HCT116 (cell line): ENCODE data around the gene TNRC6B. TPM values are rescaled to one million over a fixed set of nuclear protein-coding genes. Genes with fewer than 3 reads are reported as not detected.

Source experiments
- ATAC-seq: fragments of 200-7000 bp; cut with Tn5 transposase; 2 replicates; pipeline ENCODE4 v1.9.1; 2020; ENCODE audit warnings: mild to moderate bottlenecking, moderate library complexity
- BruUV-seq: library from RNA; stranded (reverse); fragments of 400-500 nt; replicated peaks from 2 replicates; lab custom pipeline; 2021; lab: Mats Ljungman, UMichigan
- CTCF ChIA-PET: fragments of 300-600 bp; sonication (Branson Sonifier 250); formaldehyde crosslinking; loops from one replicate; lab custom pipeline; 2021; ENCODE audit warnings: antibody characterized with exemption; lab: Charles Lee
- POLR2A ChIA-PET: fragments of 300-600, 350-600 bp; sonication (Branson Sonifier 250); formaldehyde crosslinking; loops from one replicate; lab custom pipeline; 2021; ENCODE audit warnings: antibody characterized with exemption; lab: Charles Lee
- RAD21 ChIA-PET, 2 experiments: fragments of 300-600 bp; sonication (Branson Sonifier 250); formaldehyde crosslinking; loops; one replicate each; lab custom pipeline; 2023; ENCODE audit warnings: low total read pairs in 2 of 2; ENCODE audit not compliant: uncharacterized antibody in 2 of 2, unreplicated experiment in 2 of 2, low non-redundant PET in 1 of 2; lab: Charles Lee
- DNase-seq: peaks from one replicate; pipeline ENCODE4 v3.0.0-alpha.2; 2010; ENCODE audit warnings: low read depth, low spot score
- H2AFZ ChIP-seq: fragments of 200-600 bp; shearing (Covaris generic), sonication (generic); 2 replicates; pipeline ENCODE4 v1.6.1; 2017; ENCODE audit warnings: low read depth, mixed run types, mixed read lengths, antibody characterized with exemption, low read length; ENCODE audit not compliant: poor library complexity, severe bottlenecking
- H3K27ac ChIP-seq: 2 replicates; pipeline ENCODE4 v1.5.1; 2012; ENCODE audit warnings: low read depth, low read length
- H3K27me3 ChIP-seq: fragments of 200-600 bp; sonication (generic); 2 replicates; pipeline ENCODE4 v1.6.1; 2016; ENCODE audit warnings: mixed run types, low read length, mixed read lengths; ENCODE audit not compliant: insufficient read depth
- H3K36me3 ChIP-seq, 2 experiments: fragments of 200-500 bp in 1 of 2; fragments of 200-600 bp in 1 of 2; sonication (Bioruptor generic) in 1 of 2; sonication (generic) in 1 of 2; 2 replicates each; pipeline versions ENCODE4 v1.5.1 to v1.6.1; 2014 to 2016; ENCODE audit warnings: low read length in 2 of 2, inconsistent platforms in 1 of 2, mixed read lengths in 1 of 2, mixed run types in 1 of 2; ENCODE audit not compliant: insufficient read depth in 2 of 2, control insufficient read depth in 1 of 2
- H3K4me1 ChIP-seq, 2 experiments: fragments of 200-600 bp in 1 of 2; sonication (generic) in 1 of 2; 2 replicates each; pipeline versions ENCODE4 v1.5.1 to v1.6.1; 2012 to 2017; ENCODE audit warnings: low read length in 2 of 2, inconsistent platforms in 1 of 2, mild to moderate bottlenecking in 1 of 2, mixed read lengths in 1 of 2, mixed run types in 1 of 2, moderate library complexity in 1 of 2; ENCODE audit not compliant: insufficient read depth in 2 of 2, control insufficient read depth in 1 of 2
- H3K4me2 ChIP-seq: fragments of 200-600 bp; sonication (generic); 2 replicates; pipeline ENCODE4 v1.6.1; 2017; ENCODE audit warnings: mixed run types, low read length, mixed read lengths
- H3K4me3 ChIP-seq, 2 experiments: fragments of 200-600 bp in 1 of 2; sonication (generic) in 1 of 2; replicated peaks in 1 of 2; 2 replicates each; pipeline ENCODE4 v1.5.1; 2011 to 2016; ENCODE audit warnings: low read length in 2 of 2, control low read depth in 1 of 2, low read depth in 1 of 2, mild to moderate bottlenecking in 1 of 2, mixed read lengths in 1 of 2, mixed run types in 1 of 2
- H3K79me2 ChIP-seq: fragments of 200-600 bp; sonication (generic); 2 replicates; pipeline ENCODE4 v1.6.1; 2017; ENCODE audit warnings: mild to moderate bottlenecking, mixed run types, low read length, moderate library complexity, mixed read lengths; ENCODE audit not compliant: insufficient read depth
- H3K9ac ChIP-seq: fragments of 200-600 bp; sonication (generic); 2 replicates; pipeline ENCODE4 v1.6.1; 2016; ENCODE audit warnings: low read length, mixed read lengths
- H3K9me2 ChIP-seq: fragments of 200-600 bp; sonication (generic), shearing (Covaris generic); 2 replicates; pipeline ENCODE4 v1.6.1; 2017; ENCODE audit warnings: mixed run types, mild to moderate bottlenecking, moderate library complexity; ENCODE audit not compliant: insufficient read depth
- H3K9me3 ChIP-seq, 2 experiments: fragments of 200-500 bp in 1 of 2; fragments of 200-600 bp in 1 of 2; sonication (Bioruptor generic) in 1 of 2; sonication (generic) in 1 of 2; 2 replicates each; pipeline ENCODE4 v1.6.1; 2014 to 2017; ENCODE audit warnings: low read length in 2 of 2, mixed read lengths in 2 of 2, inconsistent platforms in 1 of 2, low read depth in 1 of 2, mild to moderate bottlenecking in 1 of 2, mixed run types in 1 of 2, moderate library complexity in 1 of 2; ENCODE audit not compliant: control insufficient read depth in 1 of 2, insufficient read depth in 1 of 2
- H4K20me1 ChIP-seq: fragments of 200-600 bp; sonication (generic), shearing (Covaris generic); 2 replicates; pipeline ENCODE4 v1.6.1; 2017; ENCODE audit warnings: mixed run types, mild to moderate bottlenecking, moderate library complexity; ENCODE audit not compliant: insufficient read depth
- CBX3 ChIP-seq: IDR thresholded peaks from 2 replicates; pipeline ENCODE4 v1.6.1; 2012; ENCODE audit warnings: low read depth
- CEBPB ChIP-seq: IDR thresholded peaks from 2 replicates; pipeline ENCODE4 v1.6.1; 2012; ENCODE audit warnings: low read depth
- EGR1 ChIP-seq: IDR thresholded peaks from 2 replicates; pipeline ENCODE4 v1.6.1; 2012; ENCODE audit warnings: low read depth
- ELF1 ChIP-seq: IDR thresholded peaks from 2 replicates; pipeline ENCODE4 v1.6.1; 2012; ENCODE audit warnings: low read depth, borderline replicate concordance
- EZH2 ChIP-seq: fragments of 200-600 bp; sonication (generic); IDR thresholded peaks from 2 replicates; pipeline ENCODE4 v1.6.1; 2017; ENCODE audit warnings: antibody characterized with exemption, mixed run types
- EZH2phosphoT487 ChIP-seq: fragments of 200-600 bp; IDR thresholded peaks from 2 replicates; pipeline ENCODE4 v1.6.1; 2018; ENCODE audit warnings: antibody characterized with exemption, borderline replicate concordance
- FOSL1 ChIP-seq: IDR thresholded peaks from 2 replicates; pipeline ENCODE4 v1.6.1; 2012; ENCODE audit warnings: low read depth
- JUND ChIP-seq: IDR thresholded peaks from 2 replicates; pipeline ENCODE4 v1.6.1; 2012
- POLR2A ChIP-seq: IDR thresholded peaks from 2 replicates; pipeline ENCODE4 v1.7.0; 2011; ENCODE audit warnings: borderline replicate concordance; ENCODE audit not compliant: insufficient read depth, insufficient read length; ENCODE audit errors: extremely low read depth
- POLR2AphosphoS5 ChIP-seq: IDR thresholded peaks from 2 replicates; pipeline ENCODE4 v1.6.1; 2011; ENCODE audit warnings: mild to moderate bottlenecking, low read depth, low read length, moderate library complexity
- RAD21 ChIP-seq: IDR thresholded peaks from 2 replicates; pipeline ENCODE4 v1.6.1; 2012; ENCODE audit warnings: low read depth, mild to moderate bottlenecking
- SIN3A ChIP-seq: IDR thresholded peaks from 2 replicates; pipeline ENCODE4 v1.6.1; 2012; ENCODE audit warnings: low read depth
- SRF ChIP-seq: IDR thresholded peaks from 2 replicates; pipeline ENCODE4 v1.6.1; 2012; ENCODE audit warnings: low read depth
- TCF7L2 ChIP-seq: IDR thresholded peaks from 2 replicates; pipeline ENCODE4 v1.7.0; 2011; ENCODE audit warnings: borderline replicate concordance, inconsistent platforms; ENCODE audit not compliant: insufficient read depth, insufficient read length; ENCODE audit errors: extremely low read depth
- YY1 ChIP-seq: IDR thresholded peaks from 2 replicates; pipeline ENCODE4 v1.6.1; 2011; ENCODE audit warnings: low read length, low read depth, moderate library complexity, mild to moderate bottlenecking; ENCODE audit not compliant: insufficient replicate concordance; ENCODE audit errors: extremely low read depth
- ZFX ChIP-seq: fragments of 450-650 bp; IDR thresholded peaks from 2 replicates; pipeline ENCODE4 v1.6.1; 2017
- ZNF274 ChIP-seq: fragments of 200-500 bp; sonication (Bioruptor generic); IDR thresholded peaks from 2 replicates; pipeline ENCODE4 v1.6.1; 2014; ENCODE audit warnings: mild to moderate bottlenecking, low read depth, low read length, inconsistent platforms
- intact Hi-C: fragments of 100-400 bp; cut with micrococcal nuclease; formaldehyde crosslinking; loops from 2 replicates; pipeline ENCODE4 v1.10.0; 2022
- total RNA-seq: library from RNA; stranded (reverse); gene quantifications from one replicate; pipeline ENCODE4 v1.2.1, GENCODE V29; 2021; ENCODE audit not compliant: unreplicated experiment
- TF ChIP-seq, protein P1 (sequence below), 3 experiments: fragments of 200-600 bp in 1 of 3; sonication (generic) in 1 of 3; IDR thresholded peaks in 2 of 3; conservative IDR thresholded peaks in 1 of 3; 2 replicates each; pipeline ENCODE4 v1.5.1; 2012 to 2017; ENCODE audit warnings: low read depth in 2 of 3, low read length in 2 of 3, antibody characterized with exemption in 1 of 3, borderline replicate concordance in 1 of 3, control low read depth in 1 of 3, mild to moderate bottlenecking in 1 of 3, mixed read lengths in 1 of 3, mixed run types in 1 of 3, moderate library complexity in 1 of 3; ENCODE audit not compliant: insufficient read depth in 1 of 3
- TF ChIP-seq, protein P2 (sequence below): IDR thresholded peaks from 2 replicates; pipeline ENCODE4 v1.6.1; 2012; ENCODE audit warnings: low read depth

Gene TNRC6B
- total RNA-seq, 1 experiment from 2014 or later: 29.8 TPM

DNA sequence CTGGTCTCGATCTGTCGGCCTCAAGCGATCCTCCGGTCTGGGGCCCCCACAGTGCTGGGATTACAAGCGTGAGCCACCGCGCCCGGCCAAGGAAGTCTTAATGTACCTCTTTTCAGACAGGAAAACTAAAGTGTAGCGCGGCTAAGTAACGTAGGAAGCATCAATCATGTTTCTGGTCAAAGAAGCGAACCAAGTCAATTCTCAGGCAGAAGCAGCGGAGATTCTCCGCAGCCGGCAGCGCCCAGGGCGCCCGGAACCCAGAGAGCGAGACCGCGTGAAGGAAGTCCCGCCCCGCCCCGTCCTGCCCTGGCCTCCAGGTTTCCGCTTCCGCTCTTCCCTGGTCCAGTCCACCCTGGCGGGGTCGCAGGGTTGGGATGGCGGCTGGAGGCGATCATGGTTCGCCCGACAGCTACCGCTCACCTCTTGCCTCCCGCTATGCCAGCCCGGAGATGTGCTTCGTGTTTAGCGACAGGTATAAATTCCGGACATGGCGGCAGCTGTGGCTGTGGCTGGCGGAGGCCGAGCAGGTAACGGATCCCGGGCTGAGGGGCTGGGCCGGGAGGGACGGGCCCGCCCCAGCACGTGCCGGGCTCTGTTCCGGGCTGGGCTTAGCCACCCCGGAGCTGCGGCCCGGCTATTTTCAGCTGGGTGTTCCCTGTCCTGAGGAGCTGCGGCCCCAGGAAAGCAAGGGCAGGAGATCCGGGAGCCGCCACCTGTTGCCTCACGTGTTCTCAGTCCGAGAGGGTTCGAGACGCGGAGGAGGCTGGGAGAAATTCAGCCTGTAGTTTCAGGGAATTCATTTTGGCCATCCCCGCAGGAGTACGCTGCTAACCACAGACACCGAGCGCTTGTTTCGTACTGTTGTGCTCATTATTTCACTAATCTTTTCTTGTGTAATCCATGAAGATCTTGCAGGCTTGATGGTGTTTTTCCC is 168.7 kb downstream of the TNRC6B start, which contains the start of gene ADSL:
ADSL (plus strand) TSS at position 316 of the 934 bp plus-strand sequence; CDS start at position 375, 59 bp downstream.
- Histone ChIP-seq H3K9me2 (no peaks in the 10 kb centered on the region), H3K4me1 (peaks cover 8 to 17% of the 10 kb centered on the region in 2 experiments; a peak in 3 of 4 replicates)
- intact Hi-C loops: loop anchor here (2.0 to 10.0 kb wide), 4 partner anchors 170 to 814 kb away; partner anchors contain the start of genes RPS19BP1 and TNRC6B
- TF ChIP-seq JUND (no peak), SIN3A (peak; percentile 95), ZFX (peak; percentile 72), POLR2A (peak; percentile 97), RAD21 (0 out of 2 replicates have a peak, but pooled peaks have one; percentile 4), CEBPB (no peak; the same call in 1 of the 2 replicates), EZH2phosphoT487 (no peak), POLR2AphosphoS5 (peak; percentile 97), FOSL1 (no peak), TCF7L2 (no peak), ZNF274 (no peak), EZH2 (no peak), SRF (no peak; the same call in 1 of the 2 replicates), YY1 (peak; percentile 79), CBX3 (peak; percentile 7; the same call in 1 of the 2 replicates), EGR1 (no peak), ELF1 (peak; percentile 66; the same call in 1 of the 2 replicates)
- TF ChIP-seq, protein P1, sequence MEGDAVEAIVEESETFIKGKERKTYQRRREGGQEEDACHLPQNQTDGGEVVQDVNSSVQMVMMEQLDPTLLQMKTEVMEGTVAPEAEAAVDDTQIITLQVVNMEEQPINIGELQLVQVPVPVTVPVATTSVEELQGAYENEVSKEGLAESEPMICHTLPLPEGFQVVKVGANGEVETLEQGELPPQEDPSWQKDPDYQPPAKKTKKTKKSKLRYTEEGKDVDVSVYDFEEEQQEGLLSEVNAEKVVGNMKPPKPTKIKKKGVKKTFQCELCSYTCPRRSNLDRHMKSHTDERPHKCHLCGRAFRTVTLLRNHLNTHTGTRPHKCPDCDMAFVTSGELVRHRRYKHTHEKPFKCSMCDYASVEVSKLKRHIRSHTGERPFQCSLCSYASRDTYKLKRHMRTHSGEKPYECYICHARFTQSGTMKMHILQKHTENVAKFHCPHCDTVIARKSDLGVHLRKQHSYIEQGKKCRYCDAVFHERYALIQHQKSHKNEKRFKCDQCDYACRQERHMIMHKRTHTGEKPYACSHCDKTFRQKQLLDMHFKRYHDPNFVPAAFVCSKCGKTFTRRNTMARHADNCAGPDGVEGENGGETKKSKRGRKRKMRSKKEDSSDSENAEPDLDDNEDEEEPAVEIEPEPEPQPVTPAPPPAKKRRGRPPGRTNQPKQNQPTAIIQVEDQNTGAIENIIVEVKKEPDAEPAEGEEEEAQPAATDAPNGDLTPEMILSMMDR (IDR thresholded peaks at IDR 0.05 in 2 of 3, conservative IDR thresholded peaks at IDR 0.05 in 1 of 3; ENCODE audit: borderline replicate concordance in 1 of 3, insufficient read depth in 1 of 3, low read depth in 2 of 3, low read length in 2 of 3): no peak
- TF ChIP-seq, protein P2, sequence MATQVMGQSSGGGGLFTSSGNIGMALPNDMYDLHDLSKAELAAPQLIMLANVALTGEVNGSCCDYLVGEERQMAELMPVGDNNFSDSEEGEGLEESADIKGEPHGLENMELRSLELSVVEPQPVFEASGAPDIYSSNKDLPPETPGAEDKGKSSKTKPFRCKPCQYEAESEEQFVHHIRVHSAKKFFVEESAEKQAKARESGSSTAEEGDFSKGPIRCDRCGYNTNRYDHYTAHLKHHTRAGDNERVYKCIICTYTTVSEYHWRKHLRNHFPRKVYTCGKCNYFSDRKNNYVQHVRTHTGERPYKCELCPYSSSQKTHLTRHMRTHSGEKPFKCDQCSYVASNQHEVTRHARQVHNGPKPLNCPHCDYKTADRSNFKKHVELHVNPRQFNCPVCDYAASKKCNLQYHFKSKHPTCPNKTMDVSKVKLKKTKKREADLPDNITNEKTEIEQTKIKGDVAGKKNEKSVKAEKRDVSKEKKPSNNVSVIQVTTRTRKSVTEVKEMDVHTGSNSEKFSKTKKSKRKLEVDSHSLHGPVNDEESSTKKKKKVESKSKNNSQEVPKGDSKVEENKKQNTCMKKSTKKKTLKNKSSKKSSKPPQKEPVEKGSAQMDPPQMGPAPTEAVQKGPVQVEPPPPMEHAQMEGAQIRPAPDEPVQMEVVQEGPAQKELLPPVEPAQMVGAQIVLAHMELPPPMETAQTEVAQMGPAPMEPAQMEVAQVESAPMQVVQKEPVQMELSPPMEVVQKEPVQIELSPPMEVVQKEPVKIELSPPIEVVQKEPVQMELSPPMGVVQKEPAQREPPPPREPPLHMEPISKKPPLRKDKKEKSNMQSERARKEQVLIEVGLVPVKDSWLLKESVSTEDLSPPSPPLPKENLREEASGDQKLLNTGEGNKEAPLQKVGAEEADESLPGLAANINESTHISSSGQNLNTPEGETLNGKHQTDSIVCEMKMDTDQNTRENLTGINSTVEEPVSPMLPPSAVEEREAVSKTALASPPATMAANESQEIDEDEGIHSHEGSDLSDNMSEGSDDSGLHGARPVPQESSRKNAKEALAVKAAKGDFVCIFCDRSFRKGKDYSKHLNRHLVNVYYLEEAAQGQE: no peak

More for the DNA sequence above, 168.7 kb downstream of the TNRC6B start, which contains the start of gene ADSL:
- Histone ChIP-seq H3K36me3 (peaks cover 9 to 18% of the 10 kb centered on the region in 2 experiments; a peak in 3 of 4 replicates), H3K9ac (peak within 1 kb of the TSS; percentile 74), H3K27me3 (no peaks in the 10 kb centered on the region), H4K20me1 (no peaks in the 10 kb centered on the region), H3K79me2 (peaks cover 45% of the 10 kb centered on the region), H3K4me3 (peak within 1 kb of the TSS; percentile 72 to 96), H3K4me2 (peak within 1 kb of the TSS; percentile 85), H3K27ac (peak within 1 kb of the TSS; percentile 92), H2AFZ (no peak within 1 kb of the TSS), H3K9me3 (no peaks in the 10 kb centered on the region)
- no TSS peak for BruUV-seq
- RAD21 ChIA-PET: no interaction called here
- DNase-seq (peak; percentile 47), ATAC-seq (peak; percentile 92)
- CTCF ChIA-PET: interaction anchor here (0.7 to 1.8 kb wide), 6 partner anchors 16 to 817 kb away, joined by 3 to 5 read pairs (median 3); no protein-coding TSS in a partner anchor
- POLR2A ChIA-PET: interaction anchor here (0.9 to 4.0 kb wide), 3 partner anchors 169 to 812 kb away, joined by 3 to 18 read pairs (median 3); partner anchors contain the start of gene TNRC6B
